Endodermal cell (in vitro differentiated cells): Measurements from ENCODE around the gene KCND3. TPM values are rescaled to one million over a fixed set of nuclear protein-coding genes. Genes with fewer than 3 reads are reported as not detected.

Experiments used
- DNase-seq: peaks from one replicate; pipeline ENCODE4 v3.0.0-alpha.2; 2017
- H3K27ac ChIP-seq: 2 replicates; pipeline ENCODE4 v1.5.1; 2013; ENCODE audit warnings: mild to moderate bottlenecking, low read depth, low read length, moderate library complexity
- H3K27me3 ChIP-seq: 2 replicates; pipeline ENCODE4 v1.6.1; 2013; ENCODE audit warnings: mild to moderate bottlenecking, low read length, moderate library complexity; ENCODE audit not compliant: insufficient read depth, control insufficient read depth, poor library complexity, severe bottlenecking
- H3K36me3 ChIP-seq: 2 replicates; pipeline ENCODE4 v1.7.0; 2013; ENCODE audit warnings: mild to moderate bottlenecking, low read length, moderate library complexity; ENCODE audit not compliant: control insufficient read depth, insufficient read depth
- H3K4me1 ChIP-seq: one replicate; pipeline ENCODE4 v1.7.0; 2013; ENCODE audit warnings: low read length; ENCODE audit not compliant: control insufficient read depth, insufficient read depth
- H3K4me3 ChIP-seq: 2 replicates; pipeline ENCODE4 v1.5.1; 2013; ENCODE audit warnings: mild to moderate bottlenecking, low read length, moderate library complexity
- H3K9ac ChIP-seq: 2 replicates; pipeline ENCODE4 v1.6.1; 2013; ENCODE audit warnings: mild to moderate bottlenecking, low read length, moderate library complexity; ENCODE audit not compliant: poor library complexity, severe bottlenecking; ENCODE audit errors: extremely low read depth
- H3K9me3 ChIP-seq: 2 replicates; pipeline ENCODE4 v1.6.1; 2013; ENCODE audit warnings: mild to moderate bottlenecking, low read length, moderate library complexity; ENCODE audit not compliant: control insufficient read depth
- H3K27ac Mint-ChIP-seq: 2 replicates; pipeline ENCODE4 v1.8.0; 2020; ENCODE audit warnings: mixed read lengths
- H3K27me3 Mint-ChIP-seq: 2 replicates; pipeline ENCODE4 v1.8.0; 2021; ENCODE audit warnings: mild to moderate bottlenecking, mixed read lengths; ENCODE audit not compliant: insufficient read depth
- H3K36me3 Mint-ChIP-seq: 2 replicates; pipeline ENCODE4 v1.8.0; 2020; ENCODE audit warnings: low read depth, mixed read lengths
- H3K4me1 Mint-ChIP-seq: 2 replicates; pipeline ENCODE4 v1.8.0; 2020; ENCODE audit warnings: mixed read lengths
- H3K4me3 Mint-ChIP-seq: 2 replicates; pipeline ENCODE4 v1.8.0; 2020; ENCODE audit warnings: mild to moderate bottlenecking, moderate library complexity, mixed read lengths
- H3K9me3 Mint-ChIP-seq: 2 replicates; pipeline ENCODE4 v1.8.0; 2020; ENCODE audit warnings: mild to moderate bottlenecking, mixed read lengths
- CTCF ChIP-seq: fragments of 200-600 bp; sonication (generic); conservative IDR thresholded peaks from 2 replicates; pipeline ENCODE4 v1.5.0; 2021; ENCODE audit warnings: antibody characterized with exemption, mild to moderate bottlenecking
- WGBS, 2 experiments: methylation state at CpG; one replicate each; pipeline versions ENCODE4 v1.1.5 to v1.1.7; 2013; ENCODE audit warnings: missing lambda C conversion rate in 2 of 2, mixed read lengths in 1 of 2; ENCODE audit not compliant: insufficient coverage in 1 of 2, insufficient read length in 1 of 2; 5-methylcytosine and 5-hydroxymethylcytosine counted together
- total RNA-seq, 2 donors: library from RNA; stranded (reverse); fragmentation: NEBNext Ultra II Directional in 1 of 2; extraction: Animal tissue kit (Norgen Biotek cat#: 25700) in 1 of 2; gene quantifications; 2 replicates in 1 of 2; 3 replicates in 1 of 2; pipeline ENCODE4 v1.2.1, GENCODE V29; 2021

KCND3 gene
- total RNA-seq, 2 donors from 2014 or later, result 0.13 TPM; not detected in 1

DNA sequence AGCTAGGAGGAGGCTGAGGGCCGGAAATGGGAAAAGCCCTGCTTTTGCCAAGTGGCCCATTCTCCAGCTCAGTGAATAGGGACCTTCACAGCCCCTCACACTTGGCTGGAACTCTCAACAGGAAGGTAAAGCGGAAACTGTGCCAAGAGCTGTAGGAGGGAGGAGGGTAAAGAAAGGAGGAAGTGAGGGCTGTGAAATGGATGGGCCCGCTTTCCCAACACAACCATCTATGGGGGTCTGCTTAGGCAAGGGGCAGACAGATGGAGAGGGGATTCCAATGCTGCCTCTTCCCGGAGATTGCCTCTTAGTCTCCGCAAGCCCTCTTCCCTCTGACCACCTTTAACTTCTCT lies 255.5 kb downstream of the KCND3 start:
- Histone ChIP-seq H3K36me3 (no peaks in the 10 kb centered on the region), H3K27me3 (peaks cover 17% of the 10 kb centered on the region), H3K9me3 (no peaks in the 10 kb centered on the region), H3K27ac (peak overlapping the region; percentile 45), H3K9ac (no peak overlapping the region), H3K4me1 (peaks cover 10% of the 10 kb centered on the region), H3K4me3 (no peak overlapping the region)
- peaks cover 9% of the 10 kb centered on the region for H3K4me1 Mint-ChIP-seq
- H3K36me3 Mint-ChIP-seq, result no peaks in the 10 kb centered on the region
- TF ChIP-seq CTCF, result no peak
- peaks cover 3% of the 10 kb centered on the region for H3K27me3 Mint-ChIP-seq
- no peak overlapping the region for H3K27ac Mint-ChIP-seq
- DNase-seq, result no peak
- WGBS, 2 experiments, result 93% methylated on average over 3 to 5 of the region's 5 CpGs
- H3K9me3 Mint-ChIP-seq, result no peaks in the 10 kb centered on the region
- H3K4me3 Mint-ChIP-seq, result no peak overlapping the region

DNA sequence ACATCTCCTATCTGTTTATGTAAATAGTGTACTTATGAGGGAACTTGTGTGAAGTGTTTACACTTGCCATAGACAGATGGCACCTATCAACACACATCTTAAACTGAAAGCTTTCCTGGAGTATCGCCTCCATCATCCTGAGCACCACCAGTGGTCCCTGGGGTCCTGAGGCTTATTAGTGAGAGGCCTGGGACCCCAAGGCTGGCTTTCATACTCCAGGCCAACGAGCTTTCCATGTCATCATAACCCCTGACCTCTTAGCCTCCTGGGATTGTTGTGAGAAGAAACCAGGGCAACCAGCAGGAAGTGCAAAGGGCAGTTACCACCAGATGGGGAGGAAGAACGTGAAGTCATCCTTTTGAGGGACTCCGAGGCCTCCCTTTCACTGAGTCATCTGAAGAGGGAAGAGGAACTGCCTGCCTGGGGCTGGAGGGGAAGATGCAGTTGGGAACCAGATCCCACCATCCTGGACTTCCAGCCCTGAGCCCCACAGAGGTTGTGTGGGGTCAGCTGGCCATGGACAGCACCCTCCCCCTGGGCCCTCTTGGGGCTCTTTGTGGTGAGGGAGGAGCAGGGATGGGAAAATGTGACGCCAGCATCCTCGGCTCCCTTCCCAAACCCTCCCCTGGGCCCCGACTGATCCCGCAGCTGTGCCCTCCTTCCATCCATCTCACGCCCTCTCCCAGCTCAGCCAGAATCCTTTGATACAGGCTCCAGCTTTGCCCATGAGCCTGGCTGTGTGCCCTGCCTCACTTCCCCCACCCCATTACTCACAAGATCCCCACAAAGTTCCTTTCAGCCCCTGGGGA lies 256.1 kb downstream of the KCND3 start:
- WGBS, 2 experiments, result 83 to 91% methylated on average over 3 to 9 of the region's 9 CpGs
- no peak for DNase-seq
- H3K4me3 ChIP-seq, result no peak overlapping the region
- peak overlapping the region; percentile 45 for H3K27ac ChIP-seq
- Mint-ChIP-seq H3K36me3 (no peaks in the 10 kb centered on the region), H3K4me1 (peaks cover 7% of the 10 kb centered on the region), H3K4me3 (no peak overlapping the region), H3K27ac (no peak overlapping the region), H3K27me3 (no peaks in the 10 kb centered on the region), H3K9me3 (no peaks in the 10 kb centered on the region)
- no peaks in the 10 kb centered on the region for H3K36me3 ChIP-seq
- H3K9me3 ChIP-seq, result no peaks in the 10 kb centered on the region
- no peak overlapping the region for H3K9ac ChIP-seq
- H3K27me3 ChIP-seq, result peaks cover 17% of the 10 kb centered on the region
- no peak for TF ChIP-seq CTCF
- peaks cover 9% of the 10 kb centered on the region for H3K4me1 ChIP-seq

DNA sequence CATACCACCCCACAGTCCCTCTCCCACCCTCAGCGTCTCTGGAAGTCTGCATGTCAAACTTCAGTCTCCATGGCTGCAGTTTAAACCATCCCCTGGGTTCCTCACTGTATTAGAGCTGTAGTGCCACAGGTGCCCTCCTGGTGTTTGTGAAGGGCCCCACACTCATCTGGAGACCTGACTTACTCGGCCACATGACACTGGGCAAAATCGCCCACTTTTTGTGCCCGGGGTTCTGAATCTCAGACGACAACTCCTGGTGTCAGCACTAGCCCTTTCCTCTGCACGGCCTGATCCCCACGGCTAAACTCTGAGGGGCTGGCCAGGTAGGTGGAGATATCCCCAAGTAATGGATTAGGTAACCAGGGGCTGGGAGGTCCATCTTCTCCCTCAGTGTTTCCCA lies 256.8 kb downstream of the KCND3 start:
- no peak overlapping the region for H3K4me3 ChIP-seq
- H3K9ac ChIP-seq, result no peak overlapping the region
- 84 to 90% methylated on average over 5 to 7 of the region's 7 CpGs for WGBS, 2 experiments
- H3K4me1 Mint-ChIP-seq, result peaks cover 3% of the 10 kb centered on the region
- H3K36me3 ChIP-seq, result no peaks in the 10 kb centered on the region
- no peak overlapping the region for H3K27ac Mint-ChIP-seq
- H3K4me1 ChIP-seq, result peaks cover 3% of the 10 kb centered on the region
- H3K9me3 Mint-ChIP-seq, result no peaks in the 10 kb centered on the region
- no peak for TF ChIP-seq CTCF
- H3K27me3 ChIP-seq, result peaks cover 11% of the 10 kb centered on the region
- DNase-seq, result no peak
- no peak overlapping the region for H3K4me3 Mint-ChIP-seq
- H3K9me3 ChIP-seq, result no peaks in the 10 kb centered on the region
- no peaks in the 10 kb centered on the region for H3K27me3 Mint-ChIP-seq
- no peaks in the 10 kb centered on the region for H3K36me3 Mint-ChIP-seq
- no peak overlapping the region for H3K27ac ChIP-seq
